ENCODE results near the gene RACK1. TPM values are rescaled to one million over a fixed set of nuclear protein-coding genes. Genes with fewer than 3 reads are reported as not detected.

The RACK1 gene
- polyA plus RNA-seq, 1 donor (not counting 4 experiments of a cell fraction or from before 2014, with no cell fraction given) = 3,291 TPM

- Histone ChIP-seq H3K27ac (ENCODE audit: control insufficient read depth, insufficient read depth, low read length) (peak overlapping the region; percentile 94), H3K4me1 (ENCODE audit: control insufficient read depth, extremely low read depth, insufficient read depth, low read length) (peaks cover 20% of the 10 kb centered on the region), H3K27me3 (ENCODE audit: control insufficient read depth, extremely low read depth, insufficient read depth, low read length) (no peaks in the 10 kb centered on the region), H3K4me2 (ENCODE audit: control insufficient read depth, extremely low read depth, insufficient read depth, low read depth, low read length) (peak overlapping the region; percentile 93), H3K4me3 (ENCODE audit: control insufficient read depth in 2 of 3, extremely low read depth in 1 of 3, insufficient read depth in 2 of 3, low read depth in 1 of 3, low read length in 3 of 3) (peak overlapping the region; percentile 66 to 96 (median 91)), H3K36me3 (ENCODE audit: control insufficient read depth in 2 of 2, extremely low read depth in 1 of 2, insufficient read depth in 2 of 2, low read length in 2 of 2) (peaks cover 10 to 13% of the 10 kb centered on the region in 2 experiments), H3K9ac (ENCODE audit: control insufficient read depth, extremely low read depth, insufficient read depth, low read length) (peak overlapping the region; percentile 98), H4K20me1 (ENCODE audit: control insufficient read depth, extremely low read depth, insufficient read depth, low read length) (no peaks in the 10 kb centered on the region), H3K9me1 (ENCODE audit: control insufficient read depth, extremely low read depth, insufficient read depth, low read length) (peaks cover 3% of the 10 kb centered on the region), H3K9me3 (ENCODE audit: control insufficient read depth, low read depth, low read length) (peaks cover 2% of the 10 kb centered on the region), H2AFZ (ENCODE audit: control insufficient read depth, low read length) (peak overlapping the region; percentile 89), H3K79me2 (ENCODE audit: control insufficient read depth, insufficient read depth, low read length) (peaks cover 60% of the 10 kb centered on the region)
- DNase-seq (ENCODE audit: low read depth, low spot score) (no peak), FAIRE-seq (no peak)
- dilution Hi-C loops (cut with MboI; ENCODE audit: extremely low pct_ligation_motif_present, low sequenced_read_pairs) = no loop called here
- TF ChIP-seq EZH2 (IDR thresholded peaks at IDR 0.05; ENCODE audit: low read length) = no peak
- no peak for TF ChIP-seq CTCF (optimal IDR thresholded peaks at IDR 0.05 in 1 of 3, IDR thresholded peaks at IDR 0.05 in 1 of 3, conservative IDR thresholded peaks at IDR 0.05 in 1 of 3; ENCODE audit: extremely low read depth in 1 of 3, insufficient read depth in 2 of 3, low read length in 3 of 3)
Observed at GRCh38 chr5:181259974-181260719, 16.4 kb upstream of the RACK1 start.

GRCh38 chr5:181259283-181259682 lies 15.6 kb upstream of the RACK1 start:
- H3K9me3 ChIP-seq (ENCODE audit: control insufficient read depth, low read depth, low read length) = peaks cover 2% of the 10 kb centered on the region
- peaks cover 69% of the 10 kb centered on the region for H3K79me2 ChIP-seq (ENCODE audit: control insufficient read depth, insufficient read depth, low read length)
- dilution Hi-C loops (cut with MboI; ENCODE audit: extremely low pct_ligation_motif_present, low sequenced_read_pairs) = no loop called here
- no peaks in the 10 kb centered on the region for H4K20me1 ChIP-seq (ENCODE audit: control insufficient read depth, extremely low read depth, insufficient read depth, low read length)
- no peak overlapping the region for H3K27ac ChIP-seq (ENCODE audit: control insufficient read depth, insufficient read depth, low read length)
- H3K9ac ChIP-seq (ENCODE audit: control insufficient read depth, extremely low read depth, insufficient read depth, low read length) = peak overlapping the region; percentile 98
- peak overlapping the region; percentile 93 for H3K4me2 ChIP-seq (ENCODE audit: control insufficient read depth, extremely low read depth, insufficient read depth, low read depth, low read length)
- H3K9me1 ChIP-seq (ENCODE audit: control insufficient read depth, extremely low read depth, insufficient read depth, low read length) = peaks cover 3% of the 10 kb centered on the region
- peaks cover 12 to 15% of the 10 kb centered on the region in 2 experiments for H3K36me3 ChIP-seq (ENCODE audit: control insufficient read depth in 2 of 2, extremely low read depth in 1 of 2, insufficient read depth in 2 of 2, low read length in 2 of 2)
- H2AFZ ChIP-seq (ENCODE audit: control insufficient read depth, low read length) = no peak overlapping the region
- FAIRE-seq (no peak), DNase-seq (ENCODE audit: low read depth, low spot score) (no peak)
- no peaks in the 10 kb centered on the region for H3K27me3 ChIP-seq (ENCODE audit: control insufficient read depth, extremely low read depth, insufficient read depth, low read length)
- H3K4me1 ChIP-seq (ENCODE audit: control insufficient read depth, extremely low read depth, insufficient read depth, low read length) = peaks cover 20% of the 10 kb centered on the region
- no peak for TF ChIP-seq EZH2 (IDR thresholded peaks at IDR 0.05; ENCODE audit: low read length)
- no peak for TF ChIP-seq CTCF (optimal IDR thresholded peaks at IDR 0.05 in 1 of 3, IDR thresholded peaks at IDR 0.05 in 1 of 3, conservative IDR thresholded peaks at IDR 0.05 in 1 of 3; ENCODE audit: extremely low read depth in 1 of 3, insufficient read depth in 2 of 3, low read length in 3 of 3)
- H3K4me3 ChIP-seq (ENCODE audit: control insufficient read depth in 2 of 3, extremely low read depth in 1 of 3, insufficient read depth in 2 of 3, low read depth in 1 of 3, low read length in 3 of 3) = peak overlapping the region; percentile 66 to 96 (median 91)
